Measurements from ENCODE around the gene MAD1L1.
"Not testable (repeated sequence)": the region's sequence is repeated elsewhere in the genome, so short reads cannot be mapped to it uniquely, and the experiment has no call there.

MAD1L1 gene

GRCh38 chr7:1937252-1937605, 295.5 kb downstream of the MAD1L1 start:
- Histone ChIP-seq H3K27ac (ENCODE audit: low read depth, low read length) (no peak overlapping the region), H3K9ac (ENCODE audit: low read length) (no peak overlapping the region), H3K4me3 (ENCODE audit: low read length) (no peak overlapping the region), H3K36me3 (ENCODE audit: control insufficient read depth, insufficient read depth, low read length) (peaks cover 2% of the 10 kb centered on the region), H3K4me1 (ENCODE audit: control insufficient read depth, insufficient read depth, low read length) (no peaks in the 10 kb centered on the region), H3K27me3 (ENCODE audit: control insufficient read depth, insufficient read depth, low read length) (no peaks in the 10 kb centered on the region)

DNA sequence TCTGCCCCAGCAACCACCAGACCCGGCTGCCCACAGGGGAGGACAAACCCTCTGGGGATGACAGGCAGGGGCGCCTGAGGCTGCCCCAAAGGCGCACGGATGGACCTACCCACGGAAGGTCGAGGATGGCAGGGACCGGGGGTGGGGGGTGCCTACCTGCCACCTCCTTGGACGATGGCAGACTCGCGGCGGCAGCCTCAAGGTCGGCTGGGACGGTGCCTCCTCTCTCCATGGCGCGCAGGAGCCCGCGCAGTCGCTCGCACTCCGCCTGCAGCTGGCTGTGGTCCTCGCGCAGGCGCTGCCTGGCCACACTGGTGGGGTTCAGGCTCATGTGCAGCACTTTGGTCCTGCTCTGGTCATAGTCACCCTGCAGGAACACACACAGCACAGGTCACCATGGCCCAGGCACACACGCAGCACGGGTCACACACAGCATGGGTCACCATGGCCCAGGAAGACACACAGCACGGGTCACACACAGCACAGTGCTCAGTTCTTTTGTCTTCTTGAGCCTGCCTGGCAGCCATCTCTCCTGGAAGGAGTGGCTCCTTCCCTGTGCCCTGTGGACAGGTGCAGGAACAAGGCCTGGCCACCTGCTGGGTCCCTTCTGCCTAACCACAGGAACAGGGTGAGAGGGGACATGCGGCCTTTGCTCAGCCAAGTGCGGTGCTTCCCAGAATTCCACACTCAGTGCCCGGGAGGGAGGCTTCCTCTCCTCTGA, 296.1 kb downstream of the MAD1L1 start:
- H3K27ac ChIP-seq (ENCODE audit: low read depth, low read length) = no peak overlapping the region
- no peak overlapping the region for H3K4me3 ChIP-seq (ENCODE audit: low read length)
- no peak overlapping the region for H3K9ac ChIP-seq (ENCODE audit: low read length)
- no peaks in the 10 kb centered on the region for H3K4me1 ChIP-seq (ENCODE audit: control insufficient read depth, insufficient read depth, low read length)
- H3K36me3 ChIP-seq (ENCODE audit: control insufficient read depth, insufficient read depth, low read length) = peaks cover 2% of the 10 kb centered on the region
- H3K27me3 ChIP-seq (ENCODE audit: control insufficient read depth, insufficient read depth, low read length) = no peaks in the 10 kb centered on the region

- no peak overlapping the region for H3K4me3 ChIP-seq (ENCODE audit: low read length)
- no peak overlapping the region for H3K9ac ChIP-seq (ENCODE audit: low read length)
- H3K27ac ChIP-seq (ENCODE audit: low read depth, low read length) = no peak overlapping the region
- no peaks in the 10 kb centered on the region for H3K4me1 ChIP-seq (ENCODE audit: control insufficient read depth, insufficient read depth, low read length)
- peaks cover 2% of the 10 kb centered on the region for H3K36me3 ChIP-seq (ENCODE audit: control insufficient read depth, insufficient read depth, low read length)
- H3K27me3 ChIP-seq (ENCODE audit: control insufficient read depth, insufficient read depth, low read length) = no peaks in the 10 kb centered on the region
Observed at GRCh38 chr7:1936006-1936310, 296.8 kb downstream of the MAD1L1 start.

GRCh38 chr7:1935176-1936005, 297.4 kb downstream of the MAD1L1 start:
- H3K4me3 ChIP-seq (ENCODE audit: low read length) = no peak overlapping the region
- H3K9ac ChIP-seq (ENCODE audit: low read length) = no peak overlapping the region
- H3K4me1 ChIP-seq (ENCODE audit: control insufficient read depth, insufficient read depth, low read length) = no peaks in the 10 kb centered on the region
- no peaks in the 10 kb centered on the region for H3K27me3 ChIP-seq (ENCODE audit: control insufficient read depth, insufficient read depth, low read length)
- H3K27ac ChIP-seq (ENCODE audit: low read depth, low read length) = no peak overlapping the region
- H3K36me3 ChIP-seq (ENCODE audit: control insufficient read depth, insufficient read depth, low read length) = peaks cover 2% of the 10 kb centered on the region

- H3K4me1 ChIP-seq (ENCODE audit: control insufficient read depth, insufficient read depth, low read length) = no peaks in the 10 kb centered on the region
- no peak overlapping the region for H3K9ac ChIP-seq (ENCODE audit: low read length)
- no peaks in the 10 kb centered on the region for H3K27me3 ChIP-seq (ENCODE audit: control insufficient read depth, insufficient read depth, low read length)
- H3K27ac ChIP-seq (ENCODE audit: low read depth, low read length) = no peak overlapping the region
- H3K4me3 ChIP-seq (ENCODE audit: low read length) = no peak overlapping the region
- H3K36me3 ChIP-seq (ENCODE audit: control insufficient read depth, insufficient read depth, low read length) = peaks cover 1% of the 10 kb centered on the region
Observed at GRCh38 chr7:1934756-1935155, 298.0 kb downstream of the MAD1L1 start.

DNA sequence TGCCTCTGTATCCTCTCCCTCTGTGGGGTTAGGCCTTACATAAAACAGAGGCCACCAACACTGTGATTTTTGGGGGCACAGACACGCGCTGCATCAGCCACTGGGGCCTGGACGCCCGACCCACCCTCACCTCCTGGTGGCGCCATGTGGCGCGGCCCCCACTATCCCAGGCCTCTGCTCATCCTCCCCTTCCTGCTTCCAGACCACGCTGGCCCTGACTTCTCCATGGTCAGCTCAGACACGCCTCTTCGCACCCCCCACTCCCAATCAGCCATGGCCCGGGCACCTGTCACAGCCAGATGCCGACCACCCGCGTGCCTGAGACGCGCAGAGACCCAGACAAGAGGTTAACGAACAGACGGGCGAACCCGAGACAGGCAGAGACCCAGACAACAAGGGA, 298.7 kb downstream of the MAD1L1 start:
- H3K27me3 ChIP-seq (ENCODE audit: control insufficient read depth, insufficient read depth, low read length) = no peaks in the 10 kb centered on the region
- no peak overlapping the region for H3K9ac ChIP-seq (ENCODE audit: low read length)
- no peaks in the 10 kb centered on the region for H3K36me3 ChIP-seq (ENCODE audit: control insufficient read depth, insufficient read depth, low read length)
- H3K4me3 ChIP-seq (ENCODE audit: low read length) = no peak overlapping the region
- H3K27ac ChIP-seq (ENCODE audit: low read depth, low read length) = no peak overlapping the region
- H3K4me1 ChIP-seq (ENCODE audit: control insufficient read depth, insufficient read depth, low read length) = no peaks in the 10 kb centered on the region

DNA sequence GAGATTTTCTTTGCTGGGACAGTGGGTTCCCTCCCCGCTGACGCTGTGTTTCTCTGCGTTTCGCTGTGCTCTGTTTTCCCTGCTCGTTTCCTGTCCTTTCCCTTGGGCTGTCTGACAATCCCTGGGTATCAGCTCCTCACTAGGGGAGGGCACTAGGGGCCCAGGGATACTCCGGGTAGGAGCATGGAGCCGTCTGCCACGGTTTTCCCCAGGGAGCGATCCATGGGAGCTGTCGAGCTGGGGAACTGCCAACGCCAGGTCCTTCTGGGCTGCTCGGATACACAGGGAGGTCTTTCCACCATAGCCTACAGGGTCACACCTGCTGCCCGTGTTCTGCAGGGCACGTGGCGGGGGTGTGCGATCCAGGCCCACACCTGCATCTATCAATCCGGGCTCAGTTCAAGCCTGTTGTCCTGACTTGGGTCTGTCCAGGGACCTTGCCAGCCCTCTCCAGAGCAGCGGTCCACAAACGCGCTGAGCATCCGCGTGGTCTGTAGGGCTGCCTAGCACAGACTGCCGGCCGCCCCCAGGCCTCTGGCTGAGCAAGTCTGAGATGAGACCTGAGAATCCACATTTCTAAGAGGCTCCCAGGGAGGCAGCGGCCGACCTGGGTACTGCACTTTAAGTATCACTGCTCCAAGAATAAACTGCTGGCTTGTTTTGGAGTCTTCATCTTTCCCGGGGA, 299.5 kb downstream of the MAD1L1 start:
- H3K9ac ChIP-seq (ENCODE audit: low read length) = no peak overlapping the region
- no peaks in the 10 kb centered on the region for H3K27me3 ChIP-seq (ENCODE audit: control insufficient read depth, insufficient read depth, low read length)
- no peak overlapping the region for H3K27ac ChIP-seq (ENCODE audit: low read depth, low read length)
- H3K4me1 ChIP-seq (ENCODE audit: control insufficient read depth, insufficient read depth, low read length) = no peaks in the 10 kb centered on the region
- H3K4me3 ChIP-seq (ENCODE audit: low read length) = no peak overlapping the region
- H3K36me3 ChIP-seq (ENCODE audit: control insufficient read depth, insufficient read depth, low read length) = no peaks in the 10 kb centered on the region

DNA sequence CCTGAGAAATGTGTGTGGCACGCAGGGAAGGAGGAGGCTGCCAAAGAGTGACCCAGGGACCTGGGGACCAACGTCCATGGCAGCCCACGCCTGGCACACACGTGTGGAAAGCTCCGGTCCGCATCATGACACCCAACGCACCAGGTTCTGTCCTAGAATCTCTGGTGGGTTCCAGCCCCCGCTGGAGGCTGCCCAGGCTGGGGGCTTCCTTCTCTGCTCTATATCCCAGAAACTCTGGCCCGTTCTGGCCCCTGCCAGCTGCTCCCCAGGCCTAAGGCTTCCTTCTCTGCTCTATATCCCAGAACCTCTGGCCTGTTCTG, 300.8 kb downstream of the MAD1L1 start:
- no peaks in the 10 kb centered on the region for H3K27me3 ChIP-seq (ENCODE audit: control insufficient read depth, insufficient read depth, low read length)
- H3K4me3 ChIP-seq (ENCODE audit: low read length) = no peak overlapping the region
- no peaks in the 10 kb centered on the region for H3K36me3 ChIP-seq (ENCODE audit: control insufficient read depth, insufficient read depth, low read length)
- no peaks in the 10 kb centered on the region for H3K4me1 ChIP-seq (ENCODE audit: control insufficient read depth, insufficient read depth, low read length)
- no peak overlapping the region for H3K9ac ChIP-seq (ENCODE audit: low read length)
- H3K27ac ChIP-seq (ENCODE audit: low read depth, low read length) = no peak overlapping the region

DNA sequence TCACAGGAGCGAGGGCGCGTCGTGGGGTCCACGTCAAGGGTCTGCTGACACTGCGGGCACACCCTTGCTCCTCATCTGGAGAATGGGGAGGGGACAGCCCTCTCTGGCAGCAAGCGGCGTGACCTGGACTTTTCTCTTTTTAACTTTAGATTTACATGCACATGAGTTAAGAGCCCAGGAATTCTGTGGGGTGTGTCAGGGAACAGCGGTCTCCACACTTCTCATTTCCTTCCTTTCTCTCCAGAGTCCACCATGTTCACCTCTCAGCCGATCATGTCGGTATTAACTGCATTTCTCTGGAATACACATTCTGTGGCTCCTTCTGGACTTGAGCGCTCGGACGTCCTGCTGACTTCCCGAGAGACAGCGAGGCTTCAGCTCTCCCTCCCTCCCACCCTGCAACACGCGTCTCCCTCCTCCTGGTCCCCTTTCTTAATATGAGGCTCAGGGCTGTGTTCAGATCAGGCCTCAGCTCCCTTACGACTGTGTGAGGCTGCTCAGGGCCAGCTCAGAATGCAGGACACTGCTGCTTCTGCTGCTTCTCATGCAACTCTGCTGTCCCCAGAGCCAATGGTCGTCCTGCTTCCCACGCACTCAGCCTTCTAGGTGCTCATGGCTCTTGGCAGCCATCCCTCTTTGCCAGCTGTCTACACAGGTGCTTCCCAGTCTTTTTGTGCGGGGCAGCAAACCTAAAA, 301.3 kb downstream of the MAD1L1 start:
- Histone ChIP-seq H3K36me3 (ENCODE audit: control insufficient read depth, insufficient read depth, low read length) (no peaks in the 10 kb centered on the region), H3K27ac (ENCODE audit: low read depth, low read length) (no peak overlapping the region), H3K27me3 (ENCODE audit: control insufficient read depth, insufficient read depth, low read length) (no peaks in the 10 kb centered on the region), H3K9ac (ENCODE audit: low read length) (no peak overlapping the region), H3K4me3 (ENCODE audit: low read length) (no peak overlapping the region), H3K4me1 (ENCODE audit: control insufficient read depth, insufficient read depth, low read length) (no peaks in the 10 kb centered on the region)

- H3K9ac ChIP-seq (ENCODE audit: low read length) = no peak overlapping the region
- no peak overlapping the region for H3K27ac ChIP-seq (ENCODE audit: low read depth, low read length)
- no peaks in the 10 kb centered on the region for H3K4me1 ChIP-seq (ENCODE audit: control insufficient read depth, insufficient read depth, low read length)
- no peaks in the 10 kb centered on the region for H3K36me3 ChIP-seq (ENCODE audit: control insufficient read depth, insufficient read depth, low read length)
- no peaks in the 10 kb centered on the region for H3K27me3 ChIP-seq (ENCODE audit: control insufficient read depth, insufficient read depth, low read length)
- H3K4me3 ChIP-seq (ENCODE audit: low read length) = no peak overlapping the region
Observed at GRCh38 chr7:1930381-1931065, 302.2 kb downstream of the MAD1L1 start.

GRCh38 chr7:1929349-1929925, 303.3 kb downstream of the MAD1L1 start:
- not testable (repeated sequence) for H3K27ac ChIP-seq (ENCODE audit: low read depth, low read length); H3K9ac ChIP-seq (ENCODE audit: low read length); H3K36me3 ChIP-seq (ENCODE audit: control insufficient read depth, insufficient read depth, low read length); H3K27me3 ChIP-seq (ENCODE audit: control insufficient read depth, insufficient read depth, low read length); H3K4me3 ChIP-seq (ENCODE audit: low read length); H3K4me1 ChIP-seq (ENCODE audit: control insufficient read depth, insufficient read depth, low read length)

Measured in rectal smooth muscle tissue (tissue), 1 donor.